Gastroesophageal sphincter (tissue), 4 donors: Measurements from ENCODE around the gene CD93. TPM values are rescaled to one million over a fixed set of nuclear protein-coding genes. Genes with fewer than 3 reads are reported as not detected.

Experiments
- ATAC-seq: fragments of 150-250 bp; one replicate; pipeline ENCODE4 v1.9.1; 2016; ENCODE audit warnings: mild to moderate bottlenecking, moderate library complexity
- H3K27ac ChIP-seq, 4 donors: fragments of 200-600 bp; sonication (generic) in 3 of 4; 1 replicate in 3 of 4; 2 replicates in 1 of 4; pipeline ENCODE4 v1.5.1; 2016 to 2019
- H3K27me3 ChIP-seq: fragments of 200-600 bp; sonication (generic); one replicate; pipeline ENCODE4 v1.5.1; 2019
- H3K36me3 ChIP-seq, 2 donors: fragments of 200-600 bp; sonication (generic); one replicate each; pipeline ENCODE4 v1.5.1; 2019; ENCODE audit warnings: control low read depth in 1 of 2
- H3K4me1 ChIP-seq, 3 donors: fragments of 200-600 bp; sonication (generic); 1 replicate in 2 of 3; 2 replicates in 1 of 3; pipeline ENCODE4 v1.5.1; 2016 to 2019; ENCODE audit warnings: control low read depth in 2 of 3
- H3K4me3 ChIP-seq, 2 donors: fragments of 200-600 bp; sonication (generic); one replicate each; pipeline ENCODE4 v1.5.1; 2019; ENCODE audit warnings: mild to moderate bottlenecking in 1 of 2, moderate library complexity in 1 of 2
- H3K9me3 ChIP-seq, 3 donors: fragments of 200-600 bp; sonication (generic); one replicate each; pipeline ENCODE4 v1.5.1; 2017 to 2019; ENCODE audit warnings: control low read depth in 2 of 3
- EP300 ChIP-seq: sonication (generic); formaldehyde crosslinking; IDR thresholded peaks from one replicate; pipeline ENCODE4 v1.6.1; 2017; ENCODE audit warnings: antibody characterized with exemption, mild to moderate bottlenecking
- POLR2A ChIP-seq, 2 donors: fragments of 450-650 bp; IDR thresholded peaks; one replicate each; pipeline ENCODE4 v1.6.1; 2017; ENCODE audit warnings: antibody characterized with exemption in 2 of 2, mild to moderate bottlenecking in 2 of 2, moderate library complexity in 1 of 2
- POLR2AphosphoS5 ChIP-seq: sonication (generic); formaldehyde crosslinking; IDR thresholded peaks from one replicate; pipeline ENCODE4 v1.6.1; 2017; ENCODE audit warnings: antibody characterized with exemption
- WGBS, 2 donors: methylation state at CpG; one replicate each; pipeline ENCODE4 v1.1.5; 2018; ENCODE audit warnings: low coverage in 1 of 2; 5-methylcytosine and 5-hydroxymethylcytosine counted together
- total RNA-seq, 4 donors: library from RNA; depleted of rRNA; stranded (reverse); fragments of >200 nt; gene quantifications; one replicate each; pipeline ENCODE4 v1.1.0, GENCODE V29; 2016
- TF ChIP-seq, protein P1 (sequence below), 4 experiments: fragments of 200-600 bp in 2 of 4; fragments of 450-650 bp in 2 of 4; sonication (generic) in 1 of 4; IDR thresholded peaks; one replicate each; pipeline ENCODE4 v1.5.1; 2017 to 2019; ENCODE audit warnings: antibody characterized with exemption in 4 of 4, mild to moderate bottlenecking in 2 of 4, moderate library complexity in 2 of 4

CD93 gene
- total RNA-seq, 4 donors from 2014 or later, result 20.4 to 75.4 (median 47.2) TPM

DNA sequence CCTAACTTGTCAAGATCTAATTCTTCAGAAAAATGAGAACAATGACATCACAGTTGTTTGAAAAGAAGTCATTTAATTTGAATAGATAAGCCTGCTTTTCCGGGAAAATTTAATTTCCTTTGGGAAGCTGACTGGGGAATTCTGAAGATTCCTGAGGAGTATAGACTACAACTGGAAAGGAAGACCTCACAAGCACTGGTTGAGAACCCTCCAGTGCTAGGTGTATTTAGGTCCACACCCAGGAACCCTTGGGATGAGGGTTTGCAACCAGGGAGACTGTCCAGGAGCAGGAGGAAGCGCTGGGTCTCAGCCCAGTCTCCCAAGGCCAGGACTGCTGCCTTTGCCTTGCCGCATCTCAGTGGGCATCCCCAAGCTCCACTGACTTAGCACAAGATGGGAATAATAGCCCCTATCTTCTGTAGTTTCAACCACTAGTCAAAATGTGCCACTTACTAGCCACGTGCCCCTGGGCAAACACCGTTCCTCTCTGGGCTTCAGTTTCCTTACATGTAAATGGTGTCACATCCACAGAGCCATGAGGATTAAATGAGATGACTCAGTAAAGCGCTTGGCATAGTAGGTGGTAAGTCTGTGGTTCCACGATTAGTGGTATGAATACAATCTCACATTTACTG, 6.9 kb upstream of the CD93 start:
- TF ChIP-seq POLR2A (IDR thresholded peaks at IDR 0.05), result no peak
- Histone ChIP-seq H3K27me3 (no peaks in the 10 kb centered on the region), H3K9me3 (no peaks in the 10 kb centered on the region), H3K4me3 (no peak overlapping the region), H3K4me1 (peaks cover 0 to 8% (median 5%) of the 10 kb centered on the region in 3 donors), H3K36me3 (no peaks in the 10 kb centered on the region), H3K27ac (no peak overlapping the region)
- ATAC-seq, result peak; percentile 21
- WGBS, 2 donors, result 83 to 90% methylated on average over 5 of the region's 7 CpGs

DNA sequence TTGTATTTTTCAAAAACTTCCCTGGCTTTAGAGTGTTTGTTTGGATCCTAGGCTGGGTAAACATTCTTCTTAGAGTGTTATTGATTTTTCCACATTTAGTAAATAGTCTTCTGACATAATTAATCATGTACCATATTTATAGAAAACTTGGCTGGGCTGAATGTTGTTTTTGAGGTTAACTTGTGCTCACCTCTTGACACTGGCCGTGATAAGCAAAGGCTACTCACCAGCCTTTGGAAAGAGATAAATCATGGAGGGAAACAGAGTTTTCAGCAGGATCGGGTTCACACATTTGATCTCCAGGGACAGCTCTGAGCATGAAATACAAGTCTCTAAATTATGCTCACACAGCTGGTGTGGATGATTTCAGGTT, 6.2 kb upstream of the CD93 start:
- ATAC-seq, result no peak
- no peak overlapping the region for H3K27ac ChIP-seq
- 23 to 48% methylated on average over 2 of the region's 2 CpGs for WGBS, 2 donors
- H3K27me3 ChIP-seq, result no peaks in the 10 kb centered on the region
- no peaks in the 10 kb centered on the region for H3K36me3 ChIP-seq
- no peaks in the 10 kb centered on the region for H3K9me3 ChIP-seq
- TF ChIP-seq POLR2AphosphoS5, result no peak
- TF ChIP-seq POLR2A (IDR thresholded peaks at IDR 0.05), result no peak
- no peak for TF ChIP-seq EP300
- TF ChIP-seq, protein P1, sequence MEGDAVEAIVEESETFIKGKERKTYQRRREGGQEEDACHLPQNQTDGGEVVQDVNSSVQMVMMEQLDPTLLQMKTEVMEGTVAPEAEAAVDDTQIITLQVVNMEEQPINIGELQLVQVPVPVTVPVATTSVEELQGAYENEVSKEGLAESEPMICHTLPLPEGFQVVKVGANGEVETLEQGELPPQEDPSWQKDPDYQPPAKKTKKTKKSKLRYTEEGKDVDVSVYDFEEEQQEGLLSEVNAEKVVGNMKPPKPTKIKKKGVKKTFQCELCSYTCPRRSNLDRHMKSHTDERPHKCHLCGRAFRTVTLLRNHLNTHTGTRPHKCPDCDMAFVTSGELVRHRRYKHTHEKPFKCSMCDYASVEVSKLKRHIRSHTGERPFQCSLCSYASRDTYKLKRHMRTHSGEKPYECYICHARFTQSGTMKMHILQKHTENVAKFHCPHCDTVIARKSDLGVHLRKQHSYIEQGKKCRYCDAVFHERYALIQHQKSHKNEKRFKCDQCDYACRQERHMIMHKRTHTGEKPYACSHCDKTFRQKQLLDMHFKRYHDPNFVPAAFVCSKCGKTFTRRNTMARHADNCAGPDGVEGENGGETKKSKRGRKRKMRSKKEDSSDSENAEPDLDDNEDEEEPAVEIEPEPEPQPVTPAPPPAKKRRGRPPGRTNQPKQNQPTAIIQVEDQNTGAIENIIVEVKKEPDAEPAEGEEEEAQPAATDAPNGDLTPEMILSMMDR (IDR thresholded peaks at IDR 0.05), result no peak
- no peak overlapping the region for H3K4me3 ChIP-seq
- H3K4me1 ChIP-seq, result peaks cover 0 to 14% (median 5%) of the 10 kb centered on the region in 3 donors

DNA sequence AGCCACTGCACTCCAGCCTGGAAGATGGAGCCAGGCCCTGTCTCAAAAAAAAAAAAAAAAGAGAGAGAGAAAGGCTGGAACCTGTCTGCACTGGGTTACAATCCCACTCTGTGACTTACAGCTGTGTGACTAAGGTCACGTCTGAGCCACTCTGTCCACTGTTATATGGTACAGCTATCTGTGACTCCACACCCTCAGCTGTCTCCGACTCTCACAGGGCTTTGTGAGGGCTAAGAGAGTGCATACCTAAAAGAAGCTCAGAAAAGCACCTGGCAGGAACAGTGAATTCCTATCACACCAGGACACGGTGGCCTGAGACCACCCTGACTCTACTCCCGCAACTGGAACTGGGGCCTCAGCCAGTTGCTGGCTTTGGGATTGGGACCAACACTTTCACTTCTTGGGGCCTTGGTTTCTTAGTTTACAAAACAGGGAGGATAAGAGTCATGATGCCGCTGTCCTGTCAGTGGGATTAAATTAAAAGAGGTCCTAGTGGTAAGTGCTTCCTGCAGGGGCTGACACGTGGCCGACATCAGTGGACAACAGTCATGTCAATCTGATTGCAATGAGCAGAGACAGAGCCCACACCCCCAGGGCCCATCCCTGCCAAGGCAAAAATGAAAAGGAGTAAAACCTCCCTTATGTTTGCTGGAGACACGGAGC, 5.7 kb upstream of the CD93 start:
- Histone ChIP-seq H3K4me3 (no peak overlapping the region), H3K4me1 (peaks cover 0 to 19% (median 5%) of the 10 kb centered on the region in 3 donors), H3K9me3 (no peaks in the 10 kb centered on the region), H3K27me3 (no peaks in the 10 kb centered on the region), H3K27ac (no peak overlapping the region), H3K36me3 (no peaks in the 10 kb centered on the region)
- WGBS, 2 donors, result 31 to 72% methylated on average over 3 to 4 of the region's 8 CpGs
- ATAC-seq, result no peak
- TF ChIP-seq, protein P1 (IDR thresholded peaks at IDR 0.05), result no peak

DNA sequence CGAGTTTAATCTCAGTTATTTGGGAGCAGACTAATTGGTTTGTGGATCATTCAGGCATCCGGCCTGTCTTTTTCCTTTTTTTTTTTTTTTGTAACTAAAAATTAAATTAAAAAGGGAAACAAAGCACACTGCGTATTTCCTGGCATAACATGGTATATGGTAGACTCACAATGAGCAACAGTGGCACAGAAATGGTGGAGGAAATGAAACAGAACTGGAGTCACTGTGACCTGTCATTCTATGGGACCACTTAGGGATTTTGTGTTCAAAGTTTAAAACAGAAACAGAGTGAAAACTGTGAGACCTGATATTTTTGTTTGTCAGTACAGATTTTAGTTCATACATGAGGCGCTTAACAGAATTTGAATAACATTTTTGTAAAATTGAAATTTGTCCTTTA, 4.8 kb upstream of the CD93 start:
- H3K36me3 ChIP-seq, result no peaks in the 10 kb centered on the region
- peaks cover 0 to 29% (median 8%) of the 10 kb centered on the region in 3 donors for H3K4me1 ChIP-seq
- H3K27ac ChIP-seq, result no peak overlapping the region
- WGBS, 2 donors, result 67 to 81% methylated on average over 4 of the region's 4 CpGs
- no peak overlapping the region for H3K4me3 ChIP-seq
- TF ChIP-seq, protein P1 (IDR thresholded peaks at IDR 0.05), result no peak
- no peak for TF ChIP-seq POLR2AphosphoS5
- TF ChIP-seq EP300, result no peak
- TF ChIP-seq POLR2A (IDR thresholded peaks at IDR 0.05), result no peak
- no peaks in the 10 kb centered on the region for H3K9me3 ChIP-seq
- ATAC-seq, result no peak
- H3K27me3 ChIP-seq, result no peaks in the 10 kb centered on the region

DNA sequence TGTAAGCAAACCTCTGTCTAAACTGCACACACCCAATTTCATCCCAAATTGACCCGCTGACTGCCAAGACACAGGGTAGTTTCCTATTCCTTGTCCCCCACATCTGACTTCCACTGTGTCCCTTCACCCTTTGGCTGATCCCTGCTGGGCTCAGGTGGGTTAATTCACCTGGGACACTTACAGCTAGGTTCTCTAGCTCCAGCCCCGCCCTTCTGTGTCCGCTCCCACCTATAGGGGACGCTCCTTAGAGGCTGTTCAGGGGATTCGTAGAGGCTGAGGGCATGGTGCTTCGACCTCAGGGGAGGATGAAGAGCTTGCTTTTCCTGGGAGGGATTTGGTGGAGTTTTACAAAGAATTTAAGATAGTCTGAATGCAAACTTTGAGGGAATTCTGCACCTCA, 4.0 kb upstream of the CD93 start:
- 88 to 100% methylated on average over 1 to 6 of the region's 6 CpGs for WGBS, 2 donors
- Histone ChIP-seq H3K36me3 (no peaks in the 10 kb centered on the region), H3K27ac (no peak overlapping the region), H3K9me3 (no peaks in the 10 kb centered on the region), H3K27me3 (no peaks in the 10 kb centered on the region), H3K4me1 (peaks cover 0 to 36% (median 8%) of the 10 kb centered on the region in 3 donors), H3K4me3 (no peak overlapping the region)
- TF ChIP-seq, protein P1 (IDR thresholded peaks at IDR 0.05), result no peak
- TF ChIP-seq POLR2A (IDR thresholded peaks at IDR 0.05) (no peak), POLR2AphosphoS5 (no peak), EP300 (no peak)
- no peak for ATAC-seq
